ENCODE results near the gene IL24. TPM values are rescaled to one million over a fixed set of nuclear protein-coding genes. Genes with fewer than 3 reads are reported as not detected.
"Not testable (repeated sequence)": the region's sequence is repeated elsewhere in the genome, so short reads cannot be mapped to it uniquely, and the experiment has no call there.

Gene IL24
- total and polyA plus RNA-seq, 7 experiments from 2014 or later, result 0.51 to 28.4 (median 27.9) TPM; not detected in 4

DNA sequence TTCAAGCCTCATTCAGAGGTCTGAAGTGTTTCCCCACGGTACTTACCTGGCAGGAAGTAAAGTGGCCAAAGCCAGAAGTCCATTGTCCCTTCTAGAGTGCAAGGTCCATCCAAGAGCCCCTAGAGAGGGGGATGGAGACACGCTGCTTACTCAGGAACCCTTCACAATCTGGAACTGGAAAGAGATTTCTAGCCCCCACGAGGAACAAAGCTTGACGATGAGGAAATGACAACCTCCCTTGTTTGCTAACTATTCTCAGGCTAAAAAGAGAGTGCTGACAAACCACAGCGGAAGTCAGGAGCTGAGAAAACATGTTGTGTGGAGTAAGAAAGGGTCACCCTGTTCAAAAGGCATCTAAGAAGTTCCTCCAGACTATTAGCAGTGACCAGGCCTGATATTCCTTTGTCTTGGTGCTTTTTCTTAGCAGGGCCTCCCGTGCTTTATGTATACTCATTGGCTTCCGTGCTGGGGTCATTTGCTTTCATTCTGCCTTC, 24.6 kb downstream of the IL24 start, which contains the start of gene FCMR:
FCMR (minus strand) TSS at position 170 of the 494 bp plus-strand sequence; CDS start at position 83, 87 bp downstream.
- Mint-ChIP-seq H3K36me3 (peaks cover 27 to 36% (median 33%) of the 10 kb centered on the region in 5 donors), H3K4me3 (no peak within 1 kb of the TSS), H3K9me3 (peaks cover 0 to 4% (median 0%) of the 10 kb centered on the region in 11 donors), H3K4me1 (peaks cover 17 to 48% (median 24%) of the 10 kb centered on the region in 7 donors), H3K27ac (no peak within 1 kb of the TSS), H3K27me3 (no peaks in the 10 kb centered on the region)
- intact Hi-C loops (cut with micrococcal nuclease), result loop anchor here (2.0 to 10.0 kb wide), 12 partner anchors 13 to 1290 kb away; partner anchors contain the start of genes CD55 (in 2 of the 2), DYRK3 (in 2 of the 2), PFKFB2 (in 2 of the 2) and YOD1 (in 2 of the 2)
- POLR2A ChIA-PET, result interaction anchor here (0.6 to 13.0 kb wide), 49 partner anchors 9 to 1637 kb away, joined by 3 to 600 read pairs (median 4); partner anchors contain the start of genes CD55, DYRK3, IKBKE and IL24
- Histone ChIP-seq H3K36me3 (ENCODE audit: control insufficient read depth in 2 of 3, insufficient read depth in 3 of 3, low read length in 3 of 3) (peaks cover 0 to 24% (median 11%) of the 10 kb centered on the region in 3 experiments), H3K4me3 (ENCODE audit: low read length) (peak within 1 kb of the TSS; percentile 76), H3K27ac (ENCODE audit: low read depth, low read length) (peak within 1 kb of the TSS; percentile 90), H3K9me3 (ENCODE audit: control insufficient read depth in 2 of 3, low read length in 3 of 3) (no peaks in the 10 kb centered on the region), H3K27me3 (ENCODE audit: control insufficient read depth in 2 of 2, insufficient read depth in 2 of 2, low read length in 2 of 2) (no peaks in the 10 kb centered on the region), H3K4me1 (ENCODE audit: control insufficient read depth in 2 of 2, insufficient read depth in 2 of 2, low read length in 2 of 2) (peaks cover 44 to 58% of the 10 kb centered on the region in 2 donors)
- peak; percentile 15 to 84 (median 79) for DNase-seq
- CTCF ChIA-PET, result interaction anchor here (1.0 to 13.0 kb wide), 11 partner anchors 10 to 195 kb away, joined by 3 to 343 read pairs (median 20); no protein-coding TSS in a partner anchor
- peak; percentile 63 for ATAC-seq

DNA sequence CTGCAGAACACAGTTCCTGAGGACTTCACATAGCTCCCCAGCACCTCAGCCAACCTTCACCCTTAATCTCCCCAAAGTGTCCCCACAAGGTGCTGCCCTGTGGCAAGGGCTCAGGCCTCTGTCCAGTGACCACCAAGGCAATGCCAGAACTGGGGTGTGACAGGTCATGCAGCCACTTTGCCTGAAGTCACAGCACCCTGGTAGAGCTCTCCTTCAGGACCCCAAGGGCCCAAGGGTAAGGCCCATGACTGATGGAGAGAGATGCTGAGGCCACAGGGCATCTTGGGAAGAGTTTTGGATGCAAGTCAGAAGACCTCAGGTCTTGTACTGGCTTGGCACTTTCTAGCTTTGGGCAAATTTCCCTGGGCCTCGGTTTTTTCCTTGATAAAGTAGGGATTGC, 25.3 kb downstream of the IL24 start:
- peak overlapping the region; percentile 76 for H3K4me3 ChIP-seq (ENCODE audit: low read length)
- Mint-ChIP-seq H3K4me3 (no peak overlapping the region), H3K27me3 (no peaks in the 10 kb centered on the region), H3K27ac (no peak overlapping the region), H3K9me3 (peaks cover 0 to 4% (median 0%) of the 10 kb centered on the region in 11 donors), H3K4me1 (peaks cover 13 to 44% (median 23%) of the 10 kb centered on the region in 7 donors), H3K36me3 (peaks cover 22 to 29% (median 26%) of the 10 kb centered on the region in 5 donors)
- peaks cover 0 to 17% (median 9%) of the 10 kb centered on the region in 3 experiments for H3K36me3 ChIP-seq (ENCODE audit: control insufficient read depth in 2 of 3, insufficient read depth in 3 of 3, low read length in 3 of 3)
- DNase-seq (no peak), ATAC-seq (no peak)
- ChIA-PET CTCF (interaction anchor here (0.6 to 13.0 kb wide), 8 partner anchors 10 to 360 kb away, joined by 3 to 343 read pairs (median 23); no protein-coding TSS in a partner anchor), POLR2A (interaction anchor here (0.6 to 13.0 kb wide), 42 partner anchors 8 to 1638 kb away, joined by 3 to 600 read pairs (median 5); partner anchors contain the start of genes IKBKE and IL24)
- H3K27ac ChIP-seq (ENCODE audit: low read depth, low read length), result peak overlapping the region; percentile 90
- no peaks in the 10 kb centered on the region for H3K9me3 ChIP-seq (ENCODE audit: control insufficient read depth in 2 of 3, low read length in 3 of 3)
- no peaks in the 10 kb centered on the region for H3K27me3 ChIP-seq (ENCODE audit: control insufficient read depth in 2 of 2, insufficient read depth in 2 of 2, low read length in 2 of 2)
- peaks cover 43 to 51% of the 10 kb centered on the region in 2 donors for H3K4me1 ChIP-seq (ENCODE audit: control insufficient read depth in 2 of 2, insufficient read depth in 2 of 2, low read length in 2 of 2)
- intact Hi-C loops (cut with micrococcal nuclease), result loop anchor here (2.0 to 10.0 kb wide), 12 partner anchors 14 to 1290 kb away; partner anchors contain the start of genes DYRK3 (in 2 of the 2), PFKFB2 (in 2 of the 2), YOD1 (in 2 of the 2) and CD55 (in 1 of the 2)

DNA sequence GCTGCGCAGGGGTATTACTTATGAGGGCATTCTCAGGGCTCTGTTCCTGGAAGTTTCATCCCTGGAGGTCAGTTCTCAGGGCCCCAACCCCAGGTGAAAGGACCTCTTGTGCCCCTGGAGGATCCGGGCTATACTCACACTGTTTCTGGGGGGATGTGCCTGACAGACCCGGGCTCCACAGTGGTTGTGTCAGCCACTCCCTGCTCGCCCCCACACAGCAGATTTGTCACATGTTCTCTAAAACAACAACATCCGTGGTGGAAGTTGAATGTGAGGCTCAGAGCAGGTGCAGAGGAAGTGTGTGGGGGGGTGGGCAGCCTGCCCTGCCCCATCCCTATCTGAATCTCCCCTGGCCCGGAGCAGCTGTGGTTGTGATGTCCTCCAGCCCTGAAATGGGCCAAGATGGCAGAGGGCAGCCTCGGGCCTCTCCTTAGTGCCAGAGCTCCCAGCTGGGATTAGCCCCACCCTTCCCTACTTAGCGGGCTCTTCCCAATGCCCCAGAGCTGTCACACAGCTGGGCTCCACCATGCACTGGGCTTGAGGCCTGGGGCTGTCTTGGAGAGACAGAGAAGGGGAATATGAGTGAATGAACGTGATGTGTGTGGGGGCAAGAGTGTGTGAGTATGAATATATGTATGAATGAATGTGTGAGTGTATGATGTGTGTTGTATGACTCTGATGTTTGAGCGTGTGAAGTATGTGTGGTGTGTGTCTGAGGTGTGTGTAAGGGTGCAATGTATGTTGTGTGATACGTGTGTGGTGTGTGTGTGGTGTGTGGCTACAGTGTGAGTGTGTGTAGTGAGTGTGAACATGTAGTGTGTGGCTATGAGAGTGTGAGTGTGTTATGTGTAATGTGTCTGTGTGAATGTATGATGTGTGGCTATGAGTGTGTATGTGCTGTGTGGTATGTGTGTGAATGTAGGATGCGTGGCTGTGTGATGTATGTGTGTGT, 26.0 kb downstream of the IL24 start:
- Histone ChIP-seq H3K36me3 (ENCODE audit: control insufficient read depth in 2 of 3, insufficient read depth in 3 of 3, low read length in 3 of 3) (peaks cover 0 to 11% (median 4%) of the 10 kb centered on the region in 3 experiments), H3K27ac (ENCODE audit: low read depth, low read length) (peak overlapping the region; percentile 90), H3K27me3 (ENCODE audit: control insufficient read depth in 2 of 2, insufficient read depth in 2 of 2, low read length in 2 of 2) (no peaks in the 10 kb centered on the region), H3K4me3 (ENCODE audit: low read length) (peak overlapping the region; percentile 76), H3K9me3 (ENCODE audit: control insufficient read depth in 2 of 3, low read length in 3 of 3) (no peaks in the 10 kb centered on the region), H3K4me1 (ENCODE audit: control insufficient read depth in 2 of 2, insufficient read depth in 2 of 2, low read length in 2 of 2) (peaks cover 43 to 45% of the 10 kb centered on the region in 2 donors)
- Mint-ChIP-seq H3K27ac (no peak overlapping the region), H3K9me3 (peaks cover 0 to 2% (median 0%) of the 10 kb centered on the region in 11 donors), H3K4me1 (peaks cover 13 to 37% (median 23%) of the 10 kb centered on the region in 7 donors), H3K27me3 (no peaks in the 10 kb centered on the region), H3K4me3 (no peak overlapping the region), H3K36me3 (peaks cover 15 to 22% (median 19%) of the 10 kb centered on the region in 5 donors)
- DNase-seq, result peak; percentile 41 to 91 (median 85)
- POLR2A ChIA-PET, result interaction anchor here (0.5 to 13.0 kb wide), 21 partner anchors 7 to 378 kb away, joined by 3 to 600 read pairs (median 7); partner anchors contain the start of gene IL24
- ATAC-seq, result peak; percentile 85
- intact Hi-C loops (cut with micrococcal nuclease), result loop anchor here (1.0 to 10.0 kb wide), 14 partner anchors 10 to 1291 kb away; partner anchors contain the start of genes DYRK3 (in 2 of the 2), PFKFB2 (in 2 of the 2), YOD1 (in 2 of the 2) and CD55 (in 1 of the 2)
- CTCF ChIA-PET, result interaction anchor here (3.2 to 13.0 kb wide), 5 partner anchors 10 to 114 kb away, joined by 20 to 343 read pairs (median 49); no protein-coding TSS in a partner anchor

DNA sequence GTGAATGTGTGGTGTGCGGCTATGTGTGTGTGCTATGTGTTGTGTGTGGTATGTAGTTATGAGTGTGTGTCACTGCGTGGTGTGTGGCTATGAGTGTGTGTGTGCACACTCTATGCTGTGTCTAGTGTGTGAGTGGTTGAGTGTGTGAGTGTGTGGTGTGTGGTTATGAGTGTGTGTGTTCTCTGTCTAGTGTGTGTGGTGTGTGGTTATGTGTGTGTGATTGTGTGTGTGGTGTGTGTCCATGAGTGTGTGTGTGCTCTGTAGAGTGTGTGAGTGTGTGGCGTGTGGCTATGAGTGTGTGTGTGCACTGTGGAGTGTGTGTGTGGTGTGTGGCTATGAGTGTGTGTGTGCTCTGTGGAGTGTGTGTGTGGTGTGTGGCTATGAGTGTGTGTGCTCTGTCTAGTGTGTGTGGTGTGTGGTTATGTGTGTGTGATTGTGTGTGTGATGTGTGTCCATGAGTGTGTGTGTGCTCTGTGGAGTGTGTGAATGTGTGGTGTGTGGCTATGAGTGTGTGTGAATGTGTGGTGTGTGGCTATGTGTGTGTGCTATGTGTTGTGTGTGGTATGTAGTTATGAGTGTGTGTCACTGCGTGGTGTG, 26.8 kb downstream of the IL24 start:
- CTCF ChIA-PET, result interaction anchor here (1.1 to 19.1 kb wide), 7 partner anchors 7 to 198 kb away, joined by 5 to 343 read pairs (median 26); partner anchors contain the start of gene FCMR
- H3K27ac Mint-ChIP-seq; DNase-seq; H3K9me3 Mint-ChIP-seq; H3K36me3 ChIP-seq (ENCODE audit: control insufficient read depth in 2 of 3, insufficient read depth in 3 of 3, low read length in 3 of 3); H3K27me3 ChIP-seq (ENCODE audit: control insufficient read depth in 2 of 2, insufficient read depth in 2 of 2, low read length in 2 of 2); H3K27me3 Mint-ChIP-seq; H3K4me3 Mint-ChIP-seq; ATAC-seq; H3K9me3 ChIP-seq (ENCODE audit: control insufficient read depth in 2 of 3, low read length in 3 of 3): not testable (repeated sequence)
- H3K4me1 ChIP-seq (ENCODE audit: control insufficient read depth in 2 of 2, insufficient read depth in 2 of 2, low read length in 2 of 2), result peaks cover 38 to 45% of the 10 kb centered on the region in 2 donors
- POLR2A ChIA-PET, result interaction anchor here (0.8 to 13.2 kb wide), 7 partner anchors 7 to 208 kb away, joined by 3 to 600 read pairs (median 22); partner anchors contain the start of genes FCMR and IL24
- intact Hi-C loops (cut with micrococcal nuclease), result loop anchor here (1.0 to 10.0 kb wide), 14 partner anchors 9 to 1292 kb away; partner anchors contain the start of genes DYRK3 (in 2 of the 2), PFKFB2 (in 2 of the 2), YOD1 (in 2 of the 2) and CD55 (in 1 of the 2)
- peak overlapping the region; percentile 90 for H3K27ac ChIP-seq (ENCODE audit: low read depth, low read length)
- Mint-ChIP-seq H3K36me3 (peaks cover 12 to 18% (median 15%) of the 10 kb centered on the region in 5 donors), H3K4me1 (peaks cover 10 to 32% (median 27%) of the 10 kb centered on the region in 7 donors)
- H3K4me3 ChIP-seq (ENCODE audit: low read length), result peak overlapping the region; percentile 76

DNA sequence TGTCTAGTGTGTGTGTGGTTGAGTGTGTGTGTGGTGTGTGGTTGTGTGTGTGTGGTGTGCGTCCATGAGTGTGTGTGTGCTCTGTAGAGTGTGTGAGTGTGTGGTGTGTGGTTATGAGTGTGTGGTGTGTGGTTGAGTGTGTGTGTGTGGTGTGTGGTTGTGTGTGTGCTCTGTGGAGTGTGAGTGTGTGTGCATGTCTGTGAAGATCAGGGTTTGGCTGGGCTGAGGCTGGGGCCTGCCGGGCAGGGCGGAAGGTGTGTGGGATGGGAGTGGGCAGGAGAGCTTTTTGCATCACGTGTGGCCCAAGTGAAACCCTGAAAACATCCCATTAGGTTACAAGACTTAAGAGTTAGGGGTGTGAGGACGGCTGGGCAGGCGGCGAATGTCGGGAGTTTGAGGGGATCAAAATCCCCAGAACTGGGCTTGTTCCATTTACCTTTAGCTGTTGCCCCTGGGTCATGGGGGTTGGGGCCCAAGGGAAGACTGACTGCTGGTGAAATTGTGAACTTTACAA, 27.4 kb downstream of the IL24 start:
- Histone ChIP-seq H3K27me3 (ENCODE audit: control insufficient read depth in 2 of 2, insufficient read depth in 2 of 2, low read length in 2 of 2) (no peaks in the 10 kb centered on the region), H3K4me3 (ENCODE audit: low read length) (peak overlapping the region; percentile 76), H3K4me1 (ENCODE audit: control insufficient read depth in 2 of 2, insufficient read depth in 2 of 2, low read length in 2 of 2) (peaks cover 41 to 45% of the 10 kb centered on the region in 2 donors), H3K36me3 (ENCODE audit: control insufficient read depth in 2 of 3, insufficient read depth in 3 of 3, low read length in 3 of 3) (peaks cover 0 to 4% (median 1%) of the 10 kb centered on the region in 3 experiments), H3K9me3 (ENCODE audit: control insufficient read depth in 2 of 3, low read length in 3 of 3) (no peaks in the 10 kb centered on the region), H3K27ac (ENCODE audit: low read depth, low read length) (peak overlapping the region; percentile 90)
- intact Hi-C loops (cut with micrococcal nuclease), result loop anchor here (5.0 to 10.0 kb wide), 8 partner anchors 53 to 1292 kb away; partner anchors contain the start of genes PFKFB2 (in 2 of the 2), YOD1 (in 2 of the 2), DYRK3 (in 1 of the 2) and ELK4 (in 1 of the 2)
- Mint-ChIP-seq H3K9me3 (peaks cover 0 to 2% (median 0%) of the 10 kb centered on the region in 11 donors), H3K27ac (no peak overlapping the region), H3K4me1 (peaks cover 13 to 31% (median 30%) of the 10 kb centered on the region in 7 donors), H3K4me3 (no peak overlapping the region), H3K36me3 (peaks cover 12 to 15% (median 13%) of the 10 kb centered on the region in 5 donors), H3K27me3 (no peaks in the 10 kb centered on the region)
- CTCF ChIA-PET, result interaction anchor here (0.8 to 19.1 kb wide), 8 partner anchors 7 to 198 kb away, joined by 3 to 343 read pairs (median 6); partner anchors contain the start of gene FCMR
- POLR2A ChIA-PET, result interaction anchor here (0.8 to 13.2 kb wide), 7 partner anchors 7 to 397 kb away, joined by 3 to 323 read pairs (median 4); partner anchors contain the start of genes CD55 and FCMR
- DNase-seq, result no peak
- ATAC-seq, result no peak

Data from naive thymus-derived CD4-positive, alpha-beta T cell (primary cell).